MCF 10A (cell line): ENCODE measurements around the gene XK. TPM values are rescaled to one million over a fixed set of nuclear protein-coding genes. Genes with fewer than 3 reads are reported as not detected.

Source experiments
- BruUV-seq: library from RNA; stranded (reverse); fragments of 400-500 nt; replicated peaks from 2 replicates; lab custom pipeline; 2021; lab: Mats Ljungman, UMichigan
- CTCF ChIA-PET: fragments of 300-600 bp; sonication (Branson Sonifier 250); formaldehyde crosslinking; extraction: SDS; loops from one replicate; lab custom pipeline; 2021; ENCODE audit warnings: antibody characterized with exemption, inconsistent platforms; lab: Yijun Ruan, JAX
- POLR2A ChIA-PET: fragments of 300-600, 350-650 bp; sonication (Branson Sonifier 250); formaldehyde crosslinking; extraction: SDS; loops from one replicate; lab custom pipeline; 2020; ENCODE audit warnings: antibody characterized with exemption, inconsistent platforms; lab: Yijun Ruan, JAX
- DNase-seq: peaks from one replicate; pipeline ENCODE4 v3.0.0-alpha.2; 2018; ENCODE audit not compliant: unreplicated experiment
- H3K27ac Mint-ChIP-seq: one replicate; pipeline ENCODE4 v1.8.0; 2022; ENCODE audit warnings: mild to moderate bottlenecking, low read depth, mixed read lengths; ENCODE audit not compliant: unreplicated experiment
- H3K27me3 Mint-ChIP-seq: one replicate; pipeline ENCODE4 v1.8.0; 2022; ENCODE audit warnings: mixed read lengths; ENCODE audit not compliant: insufficient read depth, unreplicated experiment
- H3K36me3 Mint-ChIP-seq: one replicate; pipeline ENCODE4 v1.8.0; 2022; ENCODE audit warnings: mild to moderate bottlenecking, moderate library complexity, mixed read lengths; ENCODE audit not compliant: insufficient read depth, unreplicated experiment
- H3K4me1 Mint-ChIP-seq: one replicate; pipeline ENCODE4 v1.8.0; 2022; ENCODE audit warnings: mixed read lengths; ENCODE audit not compliant: insufficient read depth, unreplicated experiment
- H3K4me3 Mint-ChIP-seq: one replicate; pipeline ENCODE4 v1.8.0; 2022; ENCODE audit warnings: mild to moderate bottlenecking, moderate library complexity, mixed read lengths; ENCODE audit not compliant: unreplicated experiment
- H3K9me3 Mint-ChIP-seq: one replicate; pipeline ENCODE4 v1.8.0; 2022; ENCODE audit warnings: mixed read lengths; ENCODE audit not compliant: unreplicated experiment
- CTCF ChIP-seq: fragments of 200-600 bp; IDR thresholded peaks from one replicate; pipeline ENCODE4 v1.8.0; 2022; ENCODE audit warnings: antibody characterized with exemption, mild to moderate bottlenecking; ENCODE audit not compliant: unreplicated experiment
- intact Hi-C: fragments of 100-400 bp; cut with micrococcal nuclease; formaldehyde crosslinking; loops from 2 replicates; pipeline ENCODE4 v1.14.1; 2022
- total RNA-seq: library from RNA; stranded (reverse); gene quantifications from 2 replicates; pipeline ENCODE4 v1.2.3, GENCODE V29; 2022

Gene XK
- total RNA-seq, 1 experiment from 2014 or later, result 0.63 TPM

- intact Hi-C loops, result no loop called here
- no TSS peak for BruUV-seq
- TF ChIP-seq CTCF, result no peak
- Mint-ChIP-seq H3K4me1 (no peaks in the 10 kb centered on the region), H3K36me3 (no peaks in the 10 kb centered on the region), H3K27ac (no peak overlapping the region), H3K4me3 (no peak overlapping the region), H3K27me3 (peaks cover 37% of the 10 kb centered on the region), H3K9me3 (no peaks in the 10 kb centered on the region)
- ChIA-PET POLR2A (interaction anchor here (1.2 kb wide), 1 partner anchor 13 kb away, joined by 5 read pairs; no protein-coding TSS in a partner anchor), CTCF (interaction anchor here (0.6 kb wide), 1 partner anchor 10 kb away, joined by 3 read pairs; no protein-coding TSS in a partner anchor)
- DNase-seq, result no peak
Measured at GRCh38 chrX:37651921-37652452, 33.6 kb upstream of the XK start.

GRCh38 chrX:37652589-37653231 lies 32.9 kb upstream of the XK start:
- intact Hi-C loops, result no loop called here
- CTCF ChIA-PET, result interaction anchor here (0.6 kb wide), 1 partner anchor 11 kb away, joined by 3 read pairs; no protein-coding TSS in a partner anchor
- Mint-ChIP-seq H3K27me3 (peaks cover 37% of the 10 kb centered on the region), H3K4me1 (no peaks in the 10 kb centered on the region), H3K4me3 (no peak overlapping the region), H3K27ac (no peak overlapping the region), H3K9me3 (no peaks in the 10 kb centered on the region), H3K36me3 (no peaks in the 10 kb centered on the region)
- no TSS peak for BruUV-seq
- no peak for DNase-seq
- POLR2A ChIA-PET, result interaction anchor here (1.2 kb wide), 1 partner anchor 14 kb away, joined by 5 read pairs; no protein-coding TSS in a partner anchor
- no peak for TF ChIP-seq CTCF

- intact Hi-C loops, result no loop called here
- Mint-ChIP-seq H3K36me3 (no peaks in the 10 kb centered on the region), H3K27ac (no peak overlapping the region), H3K27me3 (peaks cover 37% of the 10 kb centered on the region), H3K9me3 (no peaks in the 10 kb centered on the region), H3K4me1 (no peaks in the 10 kb centered on the region), H3K4me3 (no peak overlapping the region)
- ChIA-PET CTCF (interaction anchor here (0.7 kb wide), 2 partner anchors 29 to 275 kb away, joined by 3 read pairs; no protein-coding TSS in a partner anchor), POLR2A (no interaction called here)
- no peak for TF ChIP-seq CTCF
- no TSS peak for BruUV-seq
- no peak for DNase-seq
Measured at GRCh38 chrX:37653397-37654085, 32.0 kb upstream of the XK start.
